DMS153 (cell line): ENCODE results near the gene PRR20E.
"Not testable (repeated sequence)": the region's sequence is repeated elsewhere in the genome, so short reads cannot be mapped to it uniquely, and the experiment has no call there.

Experiments used
- DNase-seq: peaks from one replicate; lab custom pipeline; 2025; lab: John Stamatoyannopoulos, UW

The PRR20E gene

GRCh38 chr13:57166897-57167296, at the start of gene PRR20E:
Gene PRR20E (plus strand): TSS chr13:57167197. CDS start chr13:57167584, 387 bp downstream.
- DNase-seq, result not testable (repeated sequence)

GRCh38 chr13:57123681-57124080, 43.3 kb upstream of the PRR20E start:
- DNase-seq, result no peak

GRCh38 chr13:57128909-57129308, 38.1 kb upstream of the PRR20E start:
- DNase-seq, result no peak

- no peak for DNase-seq
Measured at GRCh38 chr13:57136093-57136492, 30.9 kb upstream of the PRR20E start.

GRCh38 chr13:57137585-57137984, 29.4 kb upstream of the PRR20E start:
- no peak for DNase-seq

GRCh38 chr13:57138988-57139387, 28.0 kb upstream of the PRR20E start:
- DNase-seq, result no peak

- not testable (repeated sequence) for DNase-seq
Measured at GRCh38 chr13:57139781-57140180, 27.2 kb upstream of the PRR20E start.

- DNase-seq, result not testable (repeated sequence)
Measured at GRCh38 chr13:57140235-57140968, 26.6 kb upstream of the PRR20E start, which contains the start of gene PRR20A. Gene PRR20A (plus strand): TSS chr13:57140918. CDS start chr13:57141305, 387 bp downstream.

- not testable (repeated sequence) for DNase-seq
Measured at GRCh38 chr13:57147188-57147587, 19.8 kb upstream of the PRR20E start, which contains the start of gene PRR20B. Gene PRR20B (plus strand): TSS chr13:57147488. CDS start chr13:57147875, 387 bp downstream.

- not testable (repeated sequence) for DNase-seq
Measured at GRCh38 chr13:57148106-57148505, 18.9 kb upstream of the PRR20E start.

DNA sequence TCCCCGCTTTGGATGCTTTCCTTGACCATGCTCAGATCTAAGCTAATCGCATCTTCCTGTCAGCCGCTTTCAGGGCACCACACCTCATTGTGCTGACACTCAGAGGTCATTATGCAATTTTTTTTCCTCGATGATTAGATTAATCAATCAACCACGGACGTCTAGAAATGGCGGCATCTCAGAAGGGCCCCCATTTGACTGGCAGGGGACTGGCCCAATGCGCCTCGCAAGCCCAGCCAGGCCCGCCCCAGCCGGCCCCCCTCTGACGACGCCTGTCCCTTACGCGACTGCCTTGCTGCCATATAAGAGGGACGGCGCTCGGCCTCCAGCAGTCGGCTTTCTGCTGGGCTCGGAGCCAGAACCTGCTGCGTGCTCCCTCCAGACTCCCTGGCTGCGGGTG, 13.2 kb upstream of the PRR20E start, which contains the start of gene PRR20C:
TSS of gene PRR20C (plus strand) at position 301 of the 400 bp plus-strand sequence. CDS start 387 bp downstream, outside the sequence.
- not testable (repeated sequence) for DNase-seq

- DNase-seq, result not testable (repeated sequence)
Measured at GRCh38 chr13:57160332-57160731, 6.7 kb upstream of the PRR20E start, which contains the start of gene PRR20D. Gene PRR20D (plus strand): TSS chr13:57160632. CDS start chr13:57161019, 387 bp downstream.

GRCh38 chr13:57191667-57192066, 24.7 kb downstream of the PRR20E start:
- DNase-seq, result no peak

- no peak for DNase-seq
Measured at GRCh38 chr13:57212989-57213388, 46.0 kb downstream of the PRR20E start.
